Mesendoderm (in vitro differentiated cells): ENCODE data around the gene OTX1.

Experiments used
- DNase-seq: peaks from one replicate; pipeline ENCODE4 v3.0.0; 2013
- H2AK5ac ChIP-seq: 2 replicates; pipeline ENCODE4 v1.6.1; 2013; ENCODE audit warnings: low read length, inconsistent platforms
- H2BK120ac ChIP-seq: 2 replicates; pipeline ENCODE4 v1.6.1; 2013; ENCODE audit warnings: low read depth, mild to moderate bottlenecking, low read length, moderate library complexity, mixed read lengths
- H2BK15ac ChIP-seq: replicated peaks from 2 replicates; pipeline ENCODE4 v1.6.1; 2013; ENCODE audit warnings: low read depth, mild to moderate bottlenecking, moderate library complexity
- H2BK5ac ChIP-seq: 2 replicates; pipeline ENCODE4 v1.6.1; 2013; ENCODE audit warnings: low read length, inconsistent platforms
- H3K18ac ChIP-seq: 2 replicates; pipeline ENCODE4 v1.6.1; 2013; ENCODE audit warnings: mild to moderate bottlenecking, low read length, mixed read lengths
- H3K23ac ChIP-seq: one replicate; pipeline ENCODE4 v1.6.1; 2013; ENCODE audit warnings: low read length
- H3K27ac ChIP-seq: 2 replicates; pipeline ENCODE4 v1.5.1; 2013; ENCODE audit warnings: low read depth, mild to moderate bottlenecking, inconsistent platforms, low read length, moderate library complexity
- H3K27me3 ChIP-seq: 2 replicates; pipeline ENCODE4 v1.6.1; 2013; ENCODE audit warnings: low read length, control low read depth, mild to moderate bottlenecking, inconsistent platforms; ENCODE audit not compliant: insufficient read depth, poor library complexity
- H3K36me3 ChIP-seq: 2 replicates; pipeline ENCODE4 v1.6.1; 2013; ENCODE audit warnings: low read length, inconsistent platforms; ENCODE audit not compliant: control insufficient read depth, insufficient read depth
- H3K4ac ChIP-seq: one replicate; pipeline ENCODE4 v1.6.1; 2013; ENCODE audit warnings: low read depth, mild to moderate bottlenecking, low read length, moderate library complexity
- H3K4me1 ChIP-seq: 2 replicates; pipeline ENCODE4 v1.6.1; 2013; ENCODE audit warnings: low read depth, low read length, inconsistent platforms; ENCODE audit not compliant: control insufficient read depth
- H3K4me2 ChIP-seq: 2 replicates; pipeline ENCODE4 v1.6.1; 2013; ENCODE audit warnings: low read length
- H3K4me3 ChIP-seq: 2 replicates; pipeline ENCODE4 v1.5.1; 2013; ENCODE audit warnings: mild to moderate bottlenecking, low read length
- H3K56ac ChIP-seq: one replicate; pipeline ENCODE4 v1.6.1; 2013; ENCODE audit warnings: low read length
- H3K79me1 ChIP-seq: 2 replicates; pipeline ENCODE4 v1.6.1; 2013; ENCODE audit warnings: low read length, inconsistent platforms
- H3K79me2 ChIP-seq: 2 replicates; pipeline ENCODE4 v1.6.1; 2013; ENCODE audit warnings: mild to moderate bottlenecking, low read length; ENCODE audit not compliant: control insufficient read depth, insufficient read depth
- H3K9ac ChIP-seq: 2 replicates; pipeline ENCODE4 v1.6.1; 2013; ENCODE audit warnings: low read length, inconsistent platforms
- H4K5ac ChIP-seq: one replicate; pipeline ENCODE4 v1.6.1; 2013; ENCODE audit warnings: low read length
- H4K8ac ChIP-seq: one replicate; pipeline ENCODE4 v1.6.1; 2013; ENCODE audit warnings: low read depth, mild to moderate bottlenecking, control low read depth, low read length, moderate library complexity
- WGBS: extraction: QIAGEN DNeasy Blood & Tissue Kit; methylation state at CpG from one replicate; pipeline ENCODE4 v1.1.7; 2013; ENCODE audit warnings: low lambda C conversion rate, missing lambda C conversion rate; ENCODE audit not compliant: insufficient coverage; ENCODE audit errors: extremely low coverage; 5-methylcytosine and 5-hydroxymethylcytosine counted together

OTX1 gene

GRCh38 chr2:63055226-63056106, 4.8 kb downstream of the OTX1 start:
- peaks cover 78% of the 10 kb centered on the region for H3K27me3 ChIP-seq
- no peak overlapping the region for H4K5ac ChIP-seq
- no peaks in the 10 kb centered on the region for H3K36me3 ChIP-seq
- WGBS, result no CpG with 5 or more reads among the region's 63 CpGs
- H3K4me2 ChIP-seq, result peak overlapping the region; percentile 34
- peaks cover 12% of the 10 kb centered on the region for H3K4me1 ChIP-seq
- H3K23ac ChIP-seq, result no peak overlapping the region
- no peak overlapping the region for H3K18ac ChIP-seq
- H3K79me2 ChIP-seq, result no peaks in the 10 kb centered on the region
- peak overlapping the region; percentile 12 for H3K4me3 ChIP-seq
- no peaks in the 10 kb centered on the region for H3K79me1 ChIP-seq
- DNase-seq, result peak; percentile 72
- no peak overlapping the region for H2BK120ac ChIP-seq
- peak overlapping the region; percentile 48 for H3K9ac ChIP-seq
- no peak overlapping the region for H2BK15ac ChIP-seq
- no peak overlapping the region for H4K8ac ChIP-seq
- no peak overlapping the region for H2BK5ac ChIP-seq
- H3K56ac ChIP-seq, result peak overlapping the region; percentile 69
- H3K4ac ChIP-seq, result no peak overlapping the region
- no peak overlapping the region for H2AK5ac ChIP-seq
- no peak overlapping the region for H3K27ac ChIP-seq

- Histone ChIP-seq H2BK120ac (no peak overlapping the region), H3K4me2 (peak overlapping the region; percentile 34), H3K79me1 (no peaks in the 10 kb centered on the region), H3K79me2 (no peaks in the 10 kb centered on the region), H4K8ac (no peak overlapping the region), H3K18ac (no peak overlapping the region), H3K9ac (peak overlapping the region; percentile 48), H3K27me3 (peaks cover 78% of the 10 kb centered on the region), H3K36me3 (no peaks in the 10 kb centered on the region), H4K5ac (no peak overlapping the region), H2BK5ac (no peak overlapping the region), H3K4ac (no peak overlapping the region), H3K4me1 (peaks cover 12% of the 10 kb centered on the region), H3K23ac (no peak overlapping the region), H3K56ac (peak overlapping the region; percentile 69), H3K27ac (no peak overlapping the region), H3K4me3 (no peak overlapping the region), H2AK5ac (no peak overlapping the region), H2BK15ac (no peak overlapping the region)
- DNase-seq, result peak; percentile 49
- no CpG with 5 or more reads among the region's 49 CpGs for WGBS
These were observed 5.7 kb downstream of the OTX1 start for GRCh38 chr2:63056107-63057050.

- H2BK5ac ChIP-seq, result no peak overlapping the region
- no peak overlapping the region for H3K4ac ChIP-seq
- no peak overlapping the region for H3K27ac ChIP-seq
- no peak overlapping the region for H3K4me2 ChIP-seq
- no peak overlapping the region for H4K8ac ChIP-seq
- H2BK15ac ChIP-seq, result no peak overlapping the region
- H3K79me1 ChIP-seq, result no peaks in the 10 kb centered on the region
- no peak overlapping the region for H2AK5ac ChIP-seq
- no CpG with 5 or more reads among the region's 35 CpGs for WGBS
- no peak overlapping the region for H3K4me3 ChIP-seq
- no peaks in the 10 kb centered on the region for H3K36me3 ChIP-seq
- H3K4me1 ChIP-seq, result peaks cover 12% of the 10 kb centered on the region
- H3K9ac ChIP-seq, result no peak overlapping the region
- H3K18ac ChIP-seq, result no peak overlapping the region
- H4K5ac ChIP-seq, result no peak overlapping the region
- no peak overlapping the region for H3K23ac ChIP-seq
- no peak overlapping the region for H2BK120ac ChIP-seq
- H3K27me3 ChIP-seq, result peaks cover 68% of the 10 kb centered on the region
- no peaks in the 10 kb centered on the region for H3K79me2 ChIP-seq
- DNase-seq, result peak; percentile 13
- H3K56ac ChIP-seq, result no peak overlapping the region
These were observed 6.9 kb downstream of the OTX1 start for GRCh38 chr2:63057249-63058143.

GRCh38 chr2:63058144-63058920, 7.7 kb downstream of the OTX1 start:
- no peak overlapping the region for H4K8ac ChIP-seq
- no peak overlapping the region for H3K4ac ChIP-seq
- H2BK5ac ChIP-seq, result no peak overlapping the region
- no peak overlapping the region for H2AK5ac ChIP-seq
- no peaks in the 10 kb centered on the region for H3K36me3 ChIP-seq
- H3K4me2 ChIP-seq, result peak overlapping the region; percentile 23
- DNase-seq, result peak; percentile 68
- H3K9ac ChIP-seq, result peak overlapping the region; percentile 4
- peaks cover 12% of the 10 kb centered on the region for H3K4me1 ChIP-seq
- no peak overlapping the region for H3K23ac ChIP-seq
- no CpG with 5 or more reads among the region's 35 CpGs for WGBS
- H2BK120ac ChIP-seq, result no peak overlapping the region
- no peak overlapping the region for H4K5ac ChIP-seq
- H3K18ac ChIP-seq, result no peak overlapping the region
- H3K79me1 ChIP-seq, result no peaks in the 10 kb centered on the region
- H3K79me2 ChIP-seq, result no peaks in the 10 kb centered on the region
- peaks cover 60% of the 10 kb centered on the region for H3K27me3 ChIP-seq
- H2BK15ac ChIP-seq, result no peak overlapping the region
- no peak overlapping the region for H3K27ac ChIP-seq
- H3K56ac ChIP-seq, result no peak overlapping the region
- H3K4me3 ChIP-seq, result no peak overlapping the region
